ENCODE data around the gene EFNA5.

EFNA5 gene

GRCh38 chr5:107516452-107517184 is 154.1 kb downstream of the EFNA5 start:
- H3K9me3 ChIP-seq (ENCODE audit: control insufficient read depth, insufficient read depth, low read length): no peaks in the 10 kb centered on the region
- no peak overlapping the region for H3K4me3 ChIP-seq (ENCODE audit: low read depth, low read length)
- H3K36me3 ChIP-seq (ENCODE audit: control insufficient read depth, insufficient read depth, low read length): no peaks in the 10 kb centered on the region
- peaks cover 68% of the 10 kb centered on the region for H3K4me1 ChIP-seq (ENCODE audit: control insufficient read depth, insufficient read depth, low read length)
- no peak overlapping the region for H3K9ac ChIP-seq (ENCODE audit: low read depth, low read length)
- no peak overlapping the region for H3K27ac ChIP-seq (ENCODE audit: low read depth, low read length)
- no peaks in the 10 kb centered on the region for H3K27me3 ChIP-seq (ENCODE audit: control insufficient read depth, insufficient read depth, low read length)

DNA sequence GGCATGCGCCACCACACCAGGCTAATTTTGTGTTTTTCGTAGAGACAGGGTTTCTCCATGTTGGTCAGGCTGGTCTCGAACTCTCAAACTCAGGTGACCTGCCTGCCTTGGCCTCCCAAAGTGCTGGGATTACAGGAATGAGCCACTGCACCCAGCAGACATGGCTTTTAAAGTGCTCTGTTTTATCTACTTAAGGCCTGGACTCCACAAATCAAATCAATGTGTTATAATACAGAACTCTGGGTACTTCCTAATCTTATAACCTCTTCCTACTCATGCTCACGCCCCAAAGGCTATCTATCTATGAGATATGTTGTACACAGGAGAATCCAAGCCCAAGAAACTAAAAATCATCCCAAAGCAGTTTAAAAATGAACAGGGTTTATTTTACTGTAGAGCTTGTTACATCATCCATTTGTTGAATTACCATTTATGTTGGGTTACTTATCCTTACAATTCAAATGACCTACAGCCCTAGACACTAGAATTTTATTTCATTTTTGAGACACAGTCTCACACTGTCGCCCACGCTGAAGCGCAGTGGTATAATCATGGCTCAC is 155.1 kb downstream of the EFNA5 start:
- Histone ChIP-seq H3K9me3 (ENCODE audit: control insufficient read depth, insufficient read depth, low read length) (no peaks in the 10 kb centered on the region), H3K9ac (ENCODE audit: low read depth, low read length) (no peak overlapping the region), H3K4me1 (ENCODE audit: control insufficient read depth, insufficient read depth, low read length) (peaks cover 69% of the 10 kb centered on the region), H3K4me3 (ENCODE audit: low read depth, low read length) (no peak overlapping the region), H3K27ac (ENCODE audit: low read depth, low read length) (no peak overlapping the region), H3K27me3 (ENCODE audit: control insufficient read depth, insufficient read depth, low read length) (no peaks in the 10 kb centered on the region), H3K36me3 (ENCODE audit: control insufficient read depth, insufficient read depth, low read length) (no peaks in the 10 kb centered on the region)

- no peaks in the 10 kb centered on the region for H3K27me3 ChIP-seq (ENCODE audit: control insufficient read depth, insufficient read depth, low read length)
- no peak overlapping the region for H3K4me3 ChIP-seq (ENCODE audit: low read depth, low read length)
- H3K9ac ChIP-seq (ENCODE audit: low read depth, low read length): no peak overlapping the region; the same call in 1 of the 2 replicates
- H3K9me3 ChIP-seq (ENCODE audit: control insufficient read depth, insufficient read depth, low read length): no peaks in the 10 kb centered on the region
- no peaks in the 10 kb centered on the region for H3K36me3 ChIP-seq (ENCODE audit: control insufficient read depth, insufficient read depth, low read length)
- peak overlapping the region; percentile 71 for H3K27ac ChIP-seq (ENCODE audit: low read depth, low read length)
- peaks cover 66% of the 10 kb centered on the region for H3K4me1 ChIP-seq (ENCODE audit: control insufficient read depth, insufficient read depth, low read length)
These were observed 156.4 kb downstream of the EFNA5 start for GRCh38 chr5:107514305-107514704.

GRCh38 chr5:107513337-107514085 is 157.2 kb downstream of the EFNA5 start:
- Histone ChIP-seq H3K4me3 (ENCODE audit: low read depth, low read length) (no peak overlapping the region), H3K9me3 (ENCODE audit: control insufficient read depth, insufficient read depth, low read length) (no peaks in the 10 kb centered on the region), H3K27ac (ENCODE audit: low read depth, low read length) (peak overlapping the region; percentile 94), H3K9ac (ENCODE audit: low read depth, low read length) (no peak overlapping the region; the same call in 1 of the 2 replicates), H3K36me3 (ENCODE audit: control insufficient read depth, insufficient read depth, low read length) (no peaks in the 10 kb centered on the region), H3K4me1 (ENCODE audit: control insufficient read depth, insufficient read depth, low read length) (peaks cover 58% of the 10 kb centered on the region), H3K27me3 (ENCODE audit: control insufficient read depth, insufficient read depth, low read length) (no peaks in the 10 kb centered on the region)

DNA sequence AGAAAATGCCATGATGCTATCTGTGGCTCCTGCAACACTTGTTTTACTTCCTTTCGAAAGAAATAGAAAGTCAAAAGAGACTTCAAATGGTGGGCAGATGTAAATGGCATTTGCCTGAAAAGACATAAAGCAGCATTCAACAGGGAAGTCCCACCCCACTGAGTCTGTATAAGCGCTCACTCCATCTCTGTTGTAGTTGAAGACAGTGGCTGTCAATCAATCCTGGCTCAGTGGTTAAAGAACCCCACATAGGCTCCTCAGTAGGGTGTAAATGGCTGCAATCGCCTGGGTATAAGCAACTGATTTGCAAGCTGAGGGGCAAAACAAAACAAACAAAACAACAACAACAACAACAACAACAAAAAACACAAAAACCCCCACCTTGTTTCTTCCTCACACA is 158.7 kb downstream of the EFNA5 start:
- Histone ChIP-seq H3K27ac (ENCODE audit: low read depth, low read length) (peak overlapping the region; percentile 94), H3K9me3 (ENCODE audit: control insufficient read depth, insufficient read depth, low read length) (no peaks in the 10 kb centered on the region), H3K9ac (ENCODE audit: low read depth, low read length) (no peak overlapping the region), H3K4me3 (ENCODE audit: low read depth, low read length) (peak overlapping the region; percentile 26; the same call in 1 of the 2 replicates), H3K4me1 (ENCODE audit: control insufficient read depth, insufficient read depth, low read length) (peaks cover 51% of the 10 kb centered on the region), H3K36me3 (ENCODE audit: control insufficient read depth, insufficient read depth, low read length) (no peaks in the 10 kb centered on the region), H3K27me3 (ENCODE audit: control insufficient read depth, insufficient read depth, low read length) (no peaks in the 10 kb centered on the region)

DNA sequence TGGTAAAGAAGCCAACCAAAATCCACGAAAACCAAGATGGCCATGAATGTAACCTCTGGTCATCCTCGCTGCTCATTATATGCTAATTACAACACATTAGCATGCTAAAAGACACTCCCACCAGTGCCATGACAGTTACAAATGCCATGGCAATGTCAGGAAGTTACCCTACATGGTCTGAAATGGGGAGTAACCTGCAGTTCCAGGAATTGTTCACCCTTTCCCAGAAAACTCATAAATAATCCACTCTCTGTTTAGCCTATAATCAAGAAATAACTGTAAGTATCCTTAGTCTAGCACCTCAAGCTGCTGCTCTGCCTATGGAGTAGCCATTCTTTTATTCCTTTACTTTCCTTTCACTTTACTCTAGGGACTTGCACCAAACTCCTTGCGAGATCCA is 160.6 kb downstream of the EFNA5 start:
- Histone ChIP-seq H3K4me1 (ENCODE audit: control insufficient read depth, insufficient read depth, low read length) (peaks cover 65% of the 10 kb centered on the region), H3K4me3 (ENCODE audit: low read depth, low read length) (no peak overlapping the region), H3K9me3 (ENCODE audit: control insufficient read depth, insufficient read depth, low read length) (no peaks in the 10 kb centered on the region), H3K36me3 (ENCODE audit: control insufficient read depth, insufficient read depth, low read length) (no peaks in the 10 kb centered on the region), H3K27me3 (ENCODE audit: control insufficient read depth, insufficient read depth, low read length) (no peaks in the 10 kb centered on the region), H3K27ac (ENCODE audit: low read depth, low read length) (peak overlapping the region; percentile 33), H3K9ac (ENCODE audit: low read depth, low read length) (no peak overlapping the region)

GRCh38 chr5:107508097-107508496 is 162.6 kb downstream of the EFNA5 start:
- Histone ChIP-seq H3K4me3 (ENCODE audit: low read depth, low read length) (no peak overlapping the region), H3K9me3 (ENCODE audit: control insufficient read depth, insufficient read depth, low read length) (no peaks in the 10 kb centered on the region), H3K27me3 (ENCODE audit: control insufficient read depth, insufficient read depth, low read length) (no peaks in the 10 kb centered on the region), H3K4me1 (ENCODE audit: control insufficient read depth, insufficient read depth, low read length) (peaks cover 67% of the 10 kb centered on the region), H3K9ac (ENCODE audit: low read depth, low read length) (no peak overlapping the region; the same call in 1 of the 2 replicates), H3K27ac (ENCODE audit: low read depth, low read length) (no peak overlapping the region), H3K36me3 (ENCODE audit: control insufficient read depth, insufficient read depth, low read length) (no peaks in the 10 kb centered on the region)

DNA sequence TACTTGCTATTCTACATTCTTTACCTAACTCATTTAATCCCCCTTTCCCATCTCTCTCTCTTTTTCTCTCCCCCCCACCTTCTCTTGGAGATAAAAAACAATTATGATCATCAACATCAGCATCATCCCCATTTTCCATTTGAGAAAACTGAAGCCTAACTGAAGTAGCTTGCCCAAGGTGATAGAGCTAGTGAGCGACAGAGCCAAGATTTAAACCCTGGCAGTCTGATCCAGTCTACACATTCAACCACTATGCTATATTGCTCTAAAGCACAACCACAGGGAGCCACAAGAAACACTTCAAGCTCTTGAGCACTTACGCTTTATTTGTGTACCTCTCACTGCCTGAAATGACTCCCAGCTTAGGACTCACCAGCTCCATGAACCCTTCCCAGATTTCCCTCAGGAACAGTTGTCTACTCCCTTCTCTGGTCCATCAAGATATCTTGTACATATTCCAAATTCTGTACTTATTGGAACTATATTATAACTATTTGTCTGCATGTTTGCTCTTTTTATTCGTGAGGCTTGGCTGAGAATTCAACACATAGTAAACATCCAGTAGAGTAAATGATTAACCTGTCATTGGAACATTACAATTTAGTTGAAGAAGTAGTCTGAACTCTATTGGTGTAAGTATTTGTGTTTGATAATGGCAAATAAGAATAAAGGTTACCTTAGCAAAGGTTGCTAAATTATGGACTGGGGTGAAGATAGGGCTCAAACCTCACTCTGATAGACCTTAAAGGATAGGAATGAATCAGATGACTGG is 164.8 kb downstream of the EFNA5 start:
- no peak overlapping the region for H3K4me3 ChIP-seq (ENCODE audit: low read depth, low read length)

GRCh38 chr5:107504424-107504823 is 166.3 kb downstream of the EFNA5 start:
- Histone ChIP-seq H3K36me3 (ENCODE audit: control insufficient read depth, insufficient read depth, low read length) (no peaks in the 10 kb centered on the region), H3K27ac (ENCODE audit: low read depth, low read length) (no peak overlapping the region), H3K9ac (ENCODE audit: low read depth, low read length) (no peak overlapping the region), H3K27me3 (ENCODE audit: control insufficient read depth, insufficient read depth, low read length) (no peaks in the 10 kb centered on the region), H3K4me3 (ENCODE audit: low read depth, low read length) (no peak overlapping the region), H3K9me3 (ENCODE audit: control insufficient read depth, insufficient read depth, low read length) (no peaks in the 10 kb centered on the region), H3K4me1 (ENCODE audit: control insufficient read depth, insufficient read depth, low read length) (peaks cover 76% of the 10 kb centered on the region)

More for the DNA sequence above, 164.8 kb downstream of the EFNA5 start:
- Histone ChIP-seq H3K9ac (ENCODE audit: low read depth, low read length) (no peak overlapping the region), H3K27ac (ENCODE audit: low read depth, low read length) (no peak overlapping the region), H3K9me3 (ENCODE audit: control insufficient read depth, insufficient read depth, low read length) (no peaks in the 10 kb centered on the region), H3K36me3 (ENCODE audit: control insufficient read depth, insufficient read depth, low read length) (no peaks in the 10 kb centered on the region), H3K27me3 (ENCODE audit: control insufficient read depth, insufficient read depth, low read length) (no peaks in the 10 kb centered on the region), H3K4me1 (ENCODE audit: control insufficient read depth, insufficient read depth, low read length) (peaks cover 71% of the 10 kb centered on the region)

DNA sequence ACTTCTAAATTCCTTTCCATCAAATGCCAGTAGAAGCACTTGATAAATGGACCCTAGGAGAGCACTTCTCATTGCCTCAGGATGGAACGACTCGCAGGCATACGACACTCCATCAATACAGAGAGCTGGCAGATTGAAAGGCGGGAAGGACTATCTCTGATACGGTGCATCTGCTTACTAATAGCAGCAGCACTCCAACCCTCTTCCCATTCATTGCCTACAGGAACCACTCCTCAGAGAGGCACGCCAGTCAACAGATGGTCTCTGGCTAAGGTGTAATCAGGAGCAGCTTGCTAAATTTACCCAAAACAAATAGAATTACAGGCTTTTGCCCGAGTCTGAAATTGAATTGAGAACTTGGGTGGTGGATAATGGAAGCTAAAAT is 168.1 kb downstream of the EFNA5 start:
- Histone ChIP-seq H3K9me3 (ENCODE audit: control insufficient read depth, insufficient read depth, low read length) (no peaks in the 10 kb centered on the region), H3K4me3 (ENCODE audit: low read depth, low read length) (peak overlapping the region; percentile 12; the same call in 1 of the 2 replicates), H3K9ac (ENCODE audit: low read depth, low read length) (no peak overlapping the region), H3K4me1 (ENCODE audit: control insufficient read depth, insufficient read depth, low read length) (peaks cover 85% of the 10 kb centered on the region), H3K27me3 (ENCODE audit: control insufficient read depth, insufficient read depth, low read length) (no peaks in the 10 kb centered on the region), H3K36me3 (ENCODE audit: control insufficient read depth, insufficient read depth, low read length) (no peaks in the 10 kb centered on the region), H3K27ac (ENCODE audit: low read depth, low read length) (no peak overlapping the region)
